ENCODE data around the gene TFAP2A.

The TFAP2A gene

DNA sequence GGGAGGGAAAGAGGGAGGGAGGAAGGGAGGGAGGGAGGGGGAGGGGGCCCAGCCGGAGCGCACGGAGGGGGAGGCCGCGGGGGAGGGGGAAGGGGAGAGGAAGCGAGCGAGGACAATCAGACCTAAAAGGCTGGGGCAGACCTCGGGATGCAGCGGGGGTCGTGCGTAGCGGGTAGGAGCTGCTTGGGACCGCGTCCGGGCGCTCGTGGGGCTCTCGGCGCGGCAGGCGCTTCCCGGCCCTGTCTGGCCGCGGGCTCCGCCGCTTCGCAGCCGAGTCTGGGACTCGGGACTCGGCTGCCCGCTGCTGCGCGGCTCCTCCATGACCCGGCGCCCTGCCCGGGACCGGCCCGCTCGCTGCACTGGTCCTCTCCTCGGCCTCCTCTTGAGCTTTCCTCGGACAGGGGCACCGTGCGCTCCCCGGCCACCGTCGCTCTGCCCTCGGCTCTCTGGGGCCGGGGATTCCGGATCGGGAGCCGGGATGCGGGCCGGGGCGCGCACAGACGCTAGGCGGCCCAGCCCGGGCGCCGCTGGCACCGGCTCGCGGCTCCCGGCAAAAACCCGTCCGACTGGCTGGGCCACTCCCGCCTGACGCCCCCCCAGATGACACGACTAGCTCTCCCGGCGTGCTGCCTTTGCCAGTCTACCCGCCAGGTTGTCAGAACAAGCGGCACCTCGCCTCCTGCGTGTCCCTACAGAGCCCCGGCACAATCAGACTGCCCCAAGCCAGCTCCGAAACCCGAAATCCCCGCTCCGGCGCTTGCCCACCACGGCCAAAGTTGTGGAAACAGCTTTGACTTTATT lies 2.2 kb downstream of the TFAP2A start:
- no peak for DNase-seq (ENCODE audit: low read depth)

DNA sequence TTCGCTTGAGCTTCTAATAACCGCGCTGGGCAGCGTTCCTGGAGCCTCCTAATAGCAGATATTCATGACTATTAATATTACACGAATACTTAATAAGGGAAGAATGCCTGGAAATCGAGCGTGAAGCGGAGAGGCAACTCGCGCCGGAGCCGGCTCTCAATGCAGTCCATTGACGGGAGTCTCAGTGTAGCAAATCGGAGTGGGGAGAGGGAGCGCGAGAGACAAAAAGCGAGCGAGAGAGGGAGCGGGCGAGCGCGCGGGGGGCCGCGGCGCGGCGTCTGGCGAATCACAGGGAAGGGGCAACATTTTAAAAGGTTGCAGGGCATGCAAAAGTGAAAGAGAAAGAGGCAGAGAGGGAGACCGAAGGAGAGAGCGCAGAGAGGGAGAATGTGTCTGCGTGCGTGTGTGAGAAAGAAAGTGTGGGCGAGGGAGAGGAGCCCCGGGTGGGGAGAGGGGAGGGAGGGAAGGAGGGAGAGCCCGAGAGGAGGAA lies 2.9 kb downstream of the TFAP2A start:
- DNase-seq (ENCODE audit: low read depth): peak; percentile 45

DNA sequence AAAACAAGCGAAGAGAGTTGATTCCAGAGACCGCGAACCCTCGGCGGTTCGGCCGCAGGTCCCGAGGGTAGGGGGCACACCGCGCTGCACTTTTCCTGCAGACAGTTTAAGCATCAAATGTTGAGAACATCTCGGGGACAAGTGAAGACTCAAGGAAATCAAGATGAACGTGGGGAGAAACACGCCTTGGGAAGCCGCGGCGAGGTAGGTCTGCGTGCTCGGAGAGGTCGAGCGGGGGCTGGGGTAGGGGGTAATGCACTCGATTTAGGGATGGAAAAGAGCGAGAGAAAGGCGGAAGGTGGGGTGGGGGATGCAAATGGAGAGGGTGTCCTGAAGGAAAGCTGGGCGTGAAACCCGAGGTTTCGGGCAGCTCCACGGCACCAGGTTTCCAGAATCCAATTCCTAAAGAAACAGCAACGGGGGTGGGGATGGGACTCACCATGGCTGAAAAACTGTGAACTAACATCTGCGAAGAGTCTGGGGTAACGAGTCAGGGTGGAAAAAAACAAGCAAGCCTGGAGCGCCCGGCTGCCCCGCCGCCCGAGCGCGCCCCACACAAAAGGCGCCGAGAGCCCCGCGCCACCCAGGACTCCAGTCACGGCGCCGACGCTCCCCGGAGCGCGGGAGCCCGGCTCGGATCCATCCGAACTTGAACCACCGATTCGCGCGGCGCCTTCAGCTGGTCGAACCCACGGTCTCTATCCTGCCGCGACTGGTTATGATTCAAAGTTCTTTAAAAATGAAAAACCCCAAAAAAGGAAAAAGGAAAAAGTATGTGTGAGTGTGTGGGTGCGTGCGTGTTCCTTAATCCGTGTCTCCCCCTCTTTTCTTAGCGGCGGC lies 3.5 kb downstream of the TFAP2A start:
- DNase-seq (ENCODE audit: low read depth): no peak

DNA sequence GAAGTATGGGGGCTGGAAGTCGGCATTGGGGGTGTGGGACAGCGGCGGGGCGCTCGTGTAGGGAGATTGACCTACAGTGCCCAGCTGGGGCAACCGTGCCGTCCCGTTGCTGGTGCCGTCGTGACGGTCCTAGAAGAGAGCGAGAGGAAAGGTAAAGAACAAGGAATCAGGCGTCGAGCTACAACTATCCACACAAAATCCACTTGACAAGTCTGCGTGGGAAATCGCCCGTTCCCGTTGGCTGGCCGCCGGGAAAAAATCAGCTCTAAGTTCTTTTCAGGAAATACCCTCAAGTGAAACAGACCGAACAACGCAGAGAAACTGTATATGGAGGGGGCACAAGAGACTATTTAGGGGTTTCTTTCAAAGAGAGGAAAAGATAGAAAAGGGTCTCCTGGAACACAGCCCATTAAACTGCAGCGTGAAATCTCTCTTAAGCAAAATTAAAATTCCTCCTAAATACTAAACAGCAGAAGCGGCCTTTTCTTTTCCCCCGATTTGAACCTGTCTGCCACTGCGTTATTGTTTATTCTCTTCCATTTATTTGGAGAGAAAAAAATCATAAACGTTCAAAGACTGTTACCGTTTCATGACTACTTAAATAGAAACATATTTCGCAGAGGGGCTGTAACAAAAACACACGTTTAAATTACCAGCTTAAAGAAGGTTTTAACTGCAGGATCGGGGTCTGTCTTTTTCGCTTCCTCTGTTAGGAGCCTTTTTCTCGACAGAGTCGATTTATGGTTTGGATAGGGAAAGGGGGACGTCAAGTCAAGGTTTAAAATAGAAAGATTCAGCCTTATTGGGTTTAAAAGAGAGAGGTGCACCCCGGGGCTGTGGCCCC lies 4.4 kb downstream of the TFAP2A start:
- DNase-seq (ENCODE audit: low read depth): no peak

DNA sequence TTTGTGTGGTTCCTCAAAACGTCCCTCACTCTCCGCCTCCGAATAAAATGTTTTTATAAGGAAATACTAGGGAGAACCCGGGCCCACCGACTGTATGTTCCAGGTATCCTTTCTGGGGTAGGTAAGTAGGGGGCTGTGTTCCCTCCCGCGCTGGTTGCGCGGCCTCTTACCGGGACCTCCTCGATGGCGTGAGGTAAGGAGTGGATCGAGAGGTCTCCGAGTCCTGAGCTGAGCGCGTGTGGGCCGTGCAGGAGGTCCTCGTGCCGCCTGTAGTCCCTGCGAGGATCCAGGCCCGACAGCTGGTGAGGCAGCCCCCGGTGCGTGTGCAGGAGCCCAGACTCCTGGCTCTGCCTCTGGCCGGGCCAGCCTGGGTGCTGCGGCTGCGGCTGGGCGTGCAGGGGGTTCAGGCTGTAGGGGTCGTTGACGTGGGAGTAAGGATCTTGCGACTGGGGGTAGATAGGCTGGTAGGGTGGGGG lies 5.1 kb downstream of the TFAP2A start:
- no peak for DNase-seq (ENCODE audit: low read depth)

DNA sequence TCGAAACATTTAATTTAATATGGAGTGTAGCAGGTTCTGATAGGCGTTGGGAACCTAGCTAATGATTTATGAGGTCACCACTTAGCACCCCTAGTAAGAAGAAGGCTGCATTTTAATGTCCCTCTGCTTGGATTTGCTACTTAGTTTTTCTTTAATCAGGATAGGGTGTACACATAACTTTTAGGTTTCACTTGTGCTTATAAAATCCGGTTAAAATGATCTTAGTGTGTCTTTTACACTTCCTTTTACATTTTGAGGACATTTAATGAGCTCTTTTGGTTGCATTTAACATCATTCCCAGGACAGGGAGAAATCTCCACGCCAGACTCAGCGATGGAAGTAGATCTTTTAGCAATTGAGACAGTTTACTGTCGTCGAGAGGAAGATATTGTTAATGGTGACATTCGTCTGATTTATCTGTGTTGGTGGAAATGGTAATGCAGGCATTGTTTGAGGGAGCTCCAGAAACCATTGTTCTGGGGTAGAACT lies 5.6 kb downstream of the TFAP2A start:
- DNase-seq (ENCODE audit: low read depth): no peak

DNA sequence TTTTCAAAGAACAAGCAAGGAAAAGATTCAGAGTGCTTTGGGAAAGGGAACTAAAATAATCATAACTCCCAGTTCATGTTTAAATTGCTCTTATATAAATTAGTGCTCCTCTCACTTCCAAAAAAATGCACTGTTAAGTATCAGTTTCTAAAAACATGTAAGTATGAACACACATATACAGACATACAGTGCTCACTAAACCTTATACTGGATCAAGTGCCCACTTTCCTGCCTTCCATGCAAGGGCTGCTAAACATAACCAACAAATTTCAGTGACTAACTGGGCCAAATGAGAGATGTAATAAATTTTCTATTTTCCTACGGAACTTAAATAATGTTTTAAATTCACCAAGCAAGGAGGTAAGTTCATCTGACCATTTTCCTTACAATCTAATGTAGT lies 6.4 kb downstream of the TFAP2A start:
- no peak for DNase-seq (ENCODE audit: low read depth)

DNA sequence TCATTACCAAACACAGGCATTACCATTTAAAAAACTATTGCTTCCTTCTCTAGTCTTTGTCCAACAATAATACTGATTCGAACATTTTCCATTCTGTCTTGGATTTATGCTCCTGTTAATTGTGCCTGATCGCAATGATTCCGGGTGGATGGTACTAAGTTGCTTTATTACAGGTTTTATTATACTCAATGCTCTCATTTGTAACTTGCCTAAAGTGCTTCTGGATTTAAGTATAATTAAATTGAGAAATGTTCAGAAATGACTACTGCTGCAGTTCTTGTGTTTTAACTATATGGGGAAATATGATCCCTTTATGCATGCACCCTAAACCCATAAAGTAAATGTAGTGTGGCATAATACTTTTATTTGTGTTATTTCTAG lies 7.2 kb downstream of the TFAP2A start:
- no peak for DNase-seq (ENCODE audit: low read depth)

DNA sequence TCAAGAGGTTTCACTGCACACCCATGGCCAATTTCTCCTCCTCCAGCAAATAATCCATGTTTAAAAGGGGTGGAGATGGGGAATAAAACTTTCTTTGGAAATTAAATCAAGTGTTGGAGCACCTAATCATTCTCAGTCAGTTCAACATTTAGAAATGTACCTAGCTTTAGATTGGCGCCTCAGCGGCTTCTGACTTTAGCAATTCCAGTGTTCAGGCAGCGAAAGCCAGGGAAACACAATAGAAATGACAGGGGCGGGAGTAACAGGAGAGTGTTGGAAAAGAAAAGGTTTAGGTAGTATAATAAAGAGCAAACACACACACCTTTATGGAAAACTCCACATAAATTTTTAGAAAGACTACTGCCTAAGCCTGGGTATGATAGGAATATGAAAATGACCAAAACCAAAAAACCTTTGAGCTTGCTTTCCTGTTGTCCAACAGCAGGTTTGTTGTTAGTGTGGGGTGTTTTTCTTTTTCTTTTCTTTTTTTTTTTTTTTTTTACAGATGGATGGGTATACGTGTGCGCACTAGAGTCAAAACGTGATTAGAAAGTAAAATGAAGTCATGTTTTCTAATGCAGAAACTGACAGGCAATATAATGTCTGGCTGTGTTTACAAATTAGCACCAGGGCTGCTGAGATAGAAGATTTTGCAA lies 7.7 kb downstream of the TFAP2A start:
- DNase-seq (ENCODE audit: low read depth): no peak

DNA sequence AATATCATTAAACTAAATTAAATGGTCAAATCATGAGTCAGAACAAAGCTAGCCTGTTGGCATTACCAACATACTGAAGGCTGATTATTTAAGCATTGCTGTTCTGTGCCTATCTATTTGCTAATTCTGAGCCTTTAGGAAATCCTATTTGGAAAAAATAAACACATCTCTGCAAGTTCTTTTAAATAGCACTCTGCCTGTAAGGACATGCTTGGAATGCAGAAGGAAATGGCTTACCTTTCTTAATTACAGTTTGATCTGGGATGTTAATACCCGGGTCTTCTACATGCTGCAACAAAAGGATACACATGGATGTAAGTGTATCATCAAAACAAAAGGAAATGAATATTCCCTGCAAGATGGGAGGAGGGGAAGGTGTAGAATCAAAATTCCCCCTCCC lies 8.3 kb downstream of the TFAP2A start:
- no peak for DNase-seq (ENCODE audit: low read depth)

DNA sequence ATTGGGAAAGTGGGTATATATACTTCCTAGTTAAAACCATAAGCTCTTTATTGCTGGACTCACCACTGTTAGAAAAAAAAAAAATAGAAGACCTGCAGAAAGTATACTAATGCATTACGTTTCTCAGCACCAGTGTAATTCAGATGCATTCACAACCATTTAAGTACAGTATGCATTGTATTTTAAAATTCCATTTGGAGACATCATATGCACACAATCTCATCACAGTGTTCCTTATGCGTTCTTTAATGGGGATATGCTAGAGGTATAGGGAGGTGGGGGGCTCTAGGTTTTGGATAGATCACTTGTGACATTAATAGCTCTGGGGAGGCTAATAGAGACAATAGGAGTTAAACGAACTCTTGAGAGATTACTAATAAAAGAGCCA lies 9.4 kb downstream of the TFAP2A start:
- no peak for DNase-seq (ENCODE audit: low read depth)

DNA sequence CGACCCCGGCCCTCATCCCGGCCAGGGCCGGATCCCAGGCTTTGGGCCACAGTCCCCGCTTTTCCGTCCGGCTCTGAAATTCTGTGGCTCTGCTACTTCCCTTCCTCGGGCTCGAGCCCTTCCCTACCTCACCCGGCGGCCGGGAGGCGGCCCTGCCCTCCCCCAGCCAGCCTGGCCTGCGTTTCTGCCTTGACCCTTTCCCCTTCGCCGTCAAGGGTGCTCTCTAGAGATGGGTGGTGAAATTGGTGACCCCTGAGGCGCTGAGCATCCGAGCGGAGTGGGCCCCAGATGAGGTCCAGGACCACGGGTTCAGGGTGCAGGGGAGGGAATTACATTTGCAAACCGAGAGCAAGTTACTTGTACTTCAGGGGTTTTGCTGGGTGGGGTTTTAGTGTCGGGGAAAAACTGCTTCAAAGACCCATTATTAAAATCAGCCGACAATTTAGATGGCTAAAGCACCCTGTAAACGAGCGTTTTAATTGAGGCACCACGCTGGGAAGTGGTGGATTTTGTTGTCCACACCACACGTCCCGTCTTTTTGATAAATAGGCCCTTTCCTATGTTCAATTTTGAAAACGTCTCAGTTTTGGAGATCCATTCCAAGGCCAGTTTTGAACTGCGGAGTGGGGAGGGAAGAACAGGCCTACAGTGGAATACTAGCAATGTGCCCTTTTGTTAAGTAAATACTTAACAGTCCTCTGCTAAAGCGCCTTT lies 9.9 kb downstream of the TFAP2A start:
- no peak for DNase-seq (ENCODE audit: low read depth)

DNA sequence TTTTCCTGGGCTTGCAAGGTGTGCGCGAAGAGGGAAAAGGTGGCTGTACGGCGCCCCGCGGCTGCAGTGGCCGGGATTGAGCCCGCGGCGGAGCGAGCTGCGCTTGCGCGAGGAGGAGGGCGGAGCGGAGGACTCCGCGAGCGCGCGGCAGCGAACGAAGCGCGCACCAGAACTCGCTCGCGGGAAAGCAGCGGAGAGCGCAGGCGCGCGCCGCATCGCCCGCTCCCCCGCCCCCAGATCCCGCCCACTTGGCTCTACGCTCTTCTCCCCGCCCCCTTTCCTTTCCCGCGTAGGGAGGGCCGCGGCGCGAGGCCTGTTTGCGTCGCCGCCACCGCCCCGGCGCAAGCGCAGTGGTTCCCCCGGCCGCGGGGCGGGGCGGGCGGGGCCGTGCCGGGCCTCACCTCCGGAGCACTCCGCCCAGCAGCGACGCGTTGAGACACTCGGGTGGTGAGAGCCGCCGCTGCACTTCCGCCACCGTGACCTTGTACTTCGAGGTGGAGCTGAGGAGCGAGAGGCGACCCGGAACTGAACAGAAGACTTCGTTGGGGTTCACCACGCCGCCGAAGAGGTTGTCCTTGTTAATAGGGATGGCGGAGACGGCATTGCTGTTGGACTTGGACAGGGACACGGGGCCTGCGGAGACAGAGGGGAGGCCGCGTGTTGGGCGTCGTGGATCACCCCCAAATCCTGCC lies 10.6 kb downstream of the TFAP2A start:
- DNase-seq (ENCODE audit: low read depth): peak; percentile 75

DNA sequence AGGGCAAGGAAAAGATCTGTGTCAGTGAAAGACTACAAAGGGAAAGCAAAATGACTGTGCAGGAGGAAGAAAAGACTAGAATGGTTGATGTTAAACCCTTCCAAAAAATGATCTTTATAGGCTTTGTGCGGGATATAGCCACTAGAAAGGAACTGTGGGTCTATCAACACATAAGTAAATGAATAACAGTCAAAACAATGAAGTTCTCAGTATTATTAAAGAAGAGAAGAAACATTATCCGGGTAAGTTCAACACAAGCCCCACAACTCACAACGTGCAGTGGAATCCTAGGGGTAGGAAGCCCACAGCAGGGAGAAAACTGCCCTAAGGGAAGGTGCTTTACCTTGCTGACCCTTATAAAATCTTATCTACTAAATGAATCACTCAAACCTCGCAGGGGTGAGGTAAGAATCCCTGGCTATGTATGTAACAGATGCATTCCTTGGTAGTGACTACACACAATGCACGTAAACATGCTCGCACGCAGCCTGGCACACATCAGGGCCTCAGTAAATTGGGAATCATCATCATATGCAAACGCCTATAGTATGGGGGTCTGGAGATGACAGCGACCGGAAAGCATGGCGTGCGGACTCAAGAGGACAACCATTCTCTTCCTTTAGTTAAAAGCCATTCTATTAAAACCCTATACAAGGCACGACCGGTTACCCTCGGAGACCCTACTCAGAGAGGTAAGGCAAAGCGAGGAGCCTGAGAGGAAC lies 11.3 kb downstream of the TFAP2A start:
- DNase-seq (ENCODE audit: low read depth): no peak

DNA sequence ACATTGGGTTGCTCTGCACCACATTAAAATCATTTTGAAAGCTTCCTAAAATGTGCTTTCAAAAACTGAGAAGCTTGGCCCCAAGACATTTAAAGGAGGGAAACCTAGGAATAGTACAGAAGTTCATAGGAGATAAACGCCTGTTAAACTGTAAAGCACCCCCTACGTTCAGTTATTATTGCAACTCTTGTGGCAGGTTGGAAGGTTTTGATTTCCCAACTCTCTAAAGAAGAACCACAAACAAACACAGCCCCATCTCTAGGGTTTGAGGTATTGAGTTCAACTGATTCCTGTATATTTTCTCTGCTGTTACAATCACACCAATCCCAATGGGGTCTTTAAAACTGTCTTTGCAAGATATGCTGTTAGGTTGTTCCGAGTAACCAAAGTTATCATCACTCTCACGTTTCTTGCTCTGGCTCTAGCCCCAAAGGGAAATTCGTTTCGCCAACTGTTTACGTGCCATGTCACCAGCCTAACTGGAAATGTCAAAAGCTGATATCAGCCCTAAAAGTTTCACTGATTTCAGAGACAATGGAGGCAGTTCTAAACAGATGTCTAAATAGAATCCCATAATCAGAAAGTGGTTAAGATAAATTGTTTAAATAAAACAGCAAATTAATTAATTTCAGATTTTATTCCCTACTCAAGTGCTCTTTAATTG lies 12.1 kb downstream of the TFAP2A start:
- DNase-seq (ENCODE audit: low read depth): no peak

DNA sequence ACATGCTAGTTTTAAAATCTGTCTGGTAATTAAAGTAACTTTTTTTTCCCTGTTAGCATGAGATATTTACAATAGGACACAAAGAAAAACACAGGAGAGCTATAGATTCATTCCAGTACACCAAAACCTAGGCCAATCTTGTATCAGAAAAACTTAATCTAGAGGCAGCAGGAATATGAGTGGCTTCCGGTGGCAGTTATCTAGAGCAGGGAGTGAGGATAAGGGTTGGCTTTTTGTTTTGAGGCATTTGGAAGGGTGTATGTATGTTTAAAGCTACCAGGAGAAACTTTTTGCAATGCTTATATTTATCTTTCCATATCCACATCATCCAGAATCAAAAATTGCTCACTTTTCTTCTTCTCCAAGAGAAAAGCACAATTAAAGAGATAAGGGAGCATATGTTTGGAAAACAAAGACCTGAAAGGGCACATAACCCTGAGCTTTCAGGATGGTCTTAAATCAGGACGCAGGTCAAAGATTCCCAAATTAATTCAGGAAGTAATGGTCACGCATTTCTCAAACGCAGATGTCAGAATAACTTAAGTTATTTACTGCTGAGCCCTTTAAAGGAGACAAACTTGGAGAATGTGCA lies 13.1 kb downstream of the TFAP2A start:
- no peak for DNase-seq (ENCODE audit: low read depth)

DNA sequence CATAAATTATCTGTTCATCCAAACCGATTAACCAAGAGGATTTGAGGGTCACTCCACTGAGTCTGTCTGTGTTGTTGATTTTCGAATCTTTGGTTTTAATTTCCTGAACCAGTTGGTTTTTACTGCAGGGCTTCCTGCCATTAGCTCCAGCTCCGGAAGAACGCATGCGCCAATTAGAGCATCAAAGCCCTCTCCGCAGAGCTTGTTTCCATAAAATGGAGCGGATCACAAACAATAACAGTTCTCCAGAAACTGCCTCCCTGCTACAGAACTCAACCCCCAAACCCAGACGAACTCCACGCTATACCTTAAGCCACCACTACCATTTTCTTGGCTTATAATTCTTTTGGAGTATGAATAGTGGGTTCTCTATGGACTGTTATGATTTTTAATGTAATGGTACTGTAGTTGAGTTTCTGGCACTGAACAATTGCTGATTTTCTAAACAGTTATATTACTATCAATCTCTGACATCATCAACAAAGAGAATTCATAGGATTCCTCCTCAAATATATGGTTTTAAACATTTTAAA lies 13.8 kb downstream of the TFAP2A start:
- no peak for DNase-seq (ENCODE audit: low read depth)

DNA sequence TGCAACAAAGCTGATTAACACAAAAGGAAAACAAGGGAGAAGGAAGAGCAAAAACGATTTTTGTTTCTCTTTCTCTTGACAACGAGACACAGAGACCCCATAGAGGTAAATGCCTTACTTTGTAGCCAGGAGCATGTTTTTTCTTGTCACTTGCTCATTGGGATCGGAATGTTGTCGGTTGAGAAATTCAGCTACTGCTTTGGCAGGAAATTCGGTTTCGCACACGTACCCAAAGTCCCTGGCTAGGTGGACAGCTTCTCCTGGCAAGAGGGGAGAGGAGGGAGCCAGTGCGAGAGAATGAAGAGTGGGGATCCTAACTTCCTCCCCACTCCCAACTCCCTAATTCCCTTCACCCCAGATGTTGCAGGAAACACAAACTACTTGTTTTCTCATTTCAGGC lies 14.5 kb downstream of the TFAP2A start:
- no peak for DNase-seq (ENCODE audit: low read depth)
